ENCODE results near the gene EMP3. TPM values are rescaled to one million over a fixed set of nuclear protein-coding genes. Genes with fewer than 3 reads are reported as not detected.

EMP3 gene
- total RNA-seq, 1 donor from 2014 or later = 1.2 TPM

GRCh38 chr19:48296963-48297734 is 28.2 kb upstream of the EMP3 start:
- Mint-ChIP-seq H3K27me3 (ENCODE audit: insufficient read depth, low read depth) (peaks cover 6% of the 10 kb centered on the region), H3K27ac (no peak overlapping the region), H3K4me1 (peaks cover 9% of the 10 kb centered on the region), H3K9me3 (no peaks in the 10 kb centered on the region), H3K36me3 (no peaks in the 10 kb centered on the region), H3K4me3 (no peak overlapping the region)
- Histone ChIP-seq H3K9me3 (ENCODE audit: low read depth) (no peaks in the 10 kb centered on the region), H3K4me1 (no peaks in the 10 kb centered on the region), H3K4me3 (no peak overlapping the region), H3K79me2 (ENCODE audit: low read depth) (no peaks in the 10 kb centered on the region), H3K36me3 (no peaks in the 10 kb centered on the region), H3K9ac (no peak overlapping the region), H3K27me3 (no peaks in the 10 kb centered on the region), H4K20me1 (ENCODE audit: low read depth) (no peaks in the 10 kb centered on the region), H3F3A (ENCODE audit: low read depth) (no peaks in the 10 kb centered on the region), H2AFZ (replicated peaks) (no peak overlapping the region), H3K4me2 (no peak overlapping the region), H3K27ac (no peak overlapping the region)
- TF ChIP-seq CTCF (IDR thresholded peaks at IDR 0.05) (no peak), EZH2 (IDR thresholded peaks at IDR 0.05) (no peak), EZH2phosphoT487 (IDR thresholded peaks at IDR 0.05) (no peak)
- no peak for DNase-seq (ENCODE audit: low spot score)

GRCh38 chr19:48297975-48298374 is 27.4 kb upstream of the EMP3 start:
- Histone ChIP-seq H3K27me3 (no peaks in the 10 kb centered on the region), H3K9me3 (ENCODE audit: low read depth) (no peaks in the 10 kb centered on the region), H4K20me1 (ENCODE audit: low read depth) (no peaks in the 10 kb centered on the region), H3K9ac (no peak overlapping the region), H2AFZ (replicated peaks) (no peak overlapping the region), H3K79me2 (ENCODE audit: low read depth) (no peaks in the 10 kb centered on the region), H3F3A (ENCODE audit: low read depth) (no peaks in the 10 kb centered on the region), H3K4me2 (no peak overlapping the region), H3K4me3 (no peak overlapping the region), H3K27ac (no peak overlapping the region), H3K36me3 (no peaks in the 10 kb centered on the region), H3K4me1 (no peaks in the 10 kb centered on the region)
- TF ChIP-seq EZH2phosphoT487 (IDR thresholded peaks at IDR 0.05) (no peak), EZH2 (IDR thresholded peaks at IDR 0.05) (no peak)
- no peaks in the 10 kb centered on the region for H3K36me3 Mint-ChIP-seq
- H3K4me1 Mint-ChIP-seq = peaks cover 9% of the 10 kb centered on the region
- no peak overlapping the region for H3K4me3 Mint-ChIP-seq
- DNase-seq (ENCODE audit: low spot score) = no peak
- H3K27me3 Mint-ChIP-seq (ENCODE audit: insufficient read depth, low read depth) = peaks cover 6% of the 10 kb centered on the region
- H3K27ac Mint-ChIP-seq = no peak overlapping the region
- H3K9me3 Mint-ChIP-seq = no peaks in the 10 kb centered on the region

GRCh38 chr19:48301886-48302599 is 23.3 kb upstream of the EMP3 start:
- no peaks in the 10 kb centered on the region for H3K79me2 ChIP-seq (ENCODE audit: low read depth)
- TF ChIP-seq CTCF (IDR thresholded peaks at IDR 0.05) (no peak), EZH2 (IDR thresholded peaks at IDR 0.05) (no peak), EZH2phosphoT487 (IDR thresholded peaks at IDR 0.05) (no peak)
- no peaks in the 10 kb centered on the region for H3K36me3 ChIP-seq
- H3K27ac Mint-ChIP-seq = no peak overlapping the region
- no peaks in the 10 kb centered on the region for H3K27me3 Mint-ChIP-seq (ENCODE audit: insufficient read depth, low read depth)
- H3K9ac ChIP-seq = no peak overlapping the region
- H2AFZ ChIP-seq (replicated peaks) = no peak overlapping the region
- H4K20me1 ChIP-seq (ENCODE audit: low read depth) = no peaks in the 10 kb centered on the region
- no peaks in the 10 kb centered on the region for H3K9me3 Mint-ChIP-seq
- H3K4me3 Mint-ChIP-seq = no peak overlapping the region
- no peak overlapping the region for H3K27ac ChIP-seq
- H3K4me2 ChIP-seq = no peak overlapping the region
- H3K27me3 ChIP-seq = no peaks in the 10 kb centered on the region
- no peaks in the 10 kb centered on the region for H3K9me3 ChIP-seq (ENCODE audit: low read depth)
- H3K4me1 ChIP-seq = no peaks in the 10 kb centered on the region
- no peak overlapping the region for H3K4me3 ChIP-seq
- no peaks in the 10 kb centered on the region for H3K4me1 Mint-ChIP-seq
- H3F3A ChIP-seq (ENCODE audit: low read depth) = no peaks in the 10 kb centered on the region
- no peaks in the 10 kb centered on the region for H3K36me3 Mint-ChIP-seq
- no peak for DNase-seq (ENCODE audit: low spot score)

- H3K36me3 Mint-ChIP-seq = no peaks in the 10 kb centered on the region
- no peaks in the 10 kb centered on the region for H3K9me3 ChIP-seq (ENCODE audit: low read depth)
- DNase-seq (ENCODE audit: low spot score) = no peak
Observed at GRCh38 chr19:48302600-48302959, 22.8 kb upstream of the EMP3 start.

More at GRCh38 chr19:48302600-48302959, 22.8 kb upstream of the EMP3 start:
- Mint-ChIP-seq H3K27me3 (ENCODE audit: insufficient read depth, low read depth) (no peaks in the 10 kb centered on the region), H3K9me3 (no peaks in the 10 kb centered on the region), H3K27ac (no peak overlapping the region), H3K4me1 (no peaks in the 10 kb centered on the region), H3K4me3 (no peak overlapping the region)
- Histone ChIP-seq H3K4me3 (no peak overlapping the region), H3F3A (ENCODE audit: low read depth) (no peaks in the 10 kb centered on the region), H3K79me2 (ENCODE audit: low read depth) (no peaks in the 10 kb centered on the region), H3K4me2 (no peak overlapping the region), H2AFZ (replicated peaks) (no peak overlapping the region), H4K20me1 (ENCODE audit: low read depth) (no peaks in the 10 kb centered on the region), H3K9ac (no peak overlapping the region), H3K27ac (no peak overlapping the region), H3K36me3 (no peaks in the 10 kb centered on the region), H3K4me1 (no peaks in the 10 kb centered on the region), H3K27me3 (no peaks in the 10 kb centered on the region)
- TF ChIP-seq EZH2phosphoT487 (IDR thresholded peaks at IDR 0.05) = no peak
- TF ChIP-seq EZH2 (IDR thresholded peaks at IDR 0.05) = no peak
- no peak for TF ChIP-seq CTCF (IDR thresholded peaks at IDR 0.05)
